Spleen (tissue), 7 donors: ENCODE results near the gene EDDM3A.

Experiments used
- POLR2AphosphoS5 ChIP-seq, 3 donors: sonication (generic); formaldehyde crosslinking; IDR thresholded peaks; one replicate each; pipeline ENCODE4 v1.5.1; 2017; ENCODE audit warnings: antibody characterized with exemption in 3 of 3
- TF ChIP-seq, protein P1 (sequence below), 11 experiments: fragments of 200-600 bp in 7 of 11; fragments of 450-650 bp in 4 of 11; sonication (generic) in 4 of 11; IDR thresholded peaks in 8 of 11; conservative IDR thresholded peaks in 3 of 11; 1 replicate in 7 of 11; 2 replicates in 4 of 11; pipeline versions ENCODE4 v1.4.0 to v1.8.0; 2016 to 2021; ENCODE audit warnings: antibody characterized with exemption in 11 of 11, inconsistent platforms in 4 of 11, mild to moderate bottlenecking in 1 of 11
- donor health status: DM: no; HTN: no; CAD: no; lungs with moderate emphysema.
- donor health status: DM: no; HTN: no; CAD: no.
- donor health status: DM: no; HTN: no; CAD: no.

DNA sequence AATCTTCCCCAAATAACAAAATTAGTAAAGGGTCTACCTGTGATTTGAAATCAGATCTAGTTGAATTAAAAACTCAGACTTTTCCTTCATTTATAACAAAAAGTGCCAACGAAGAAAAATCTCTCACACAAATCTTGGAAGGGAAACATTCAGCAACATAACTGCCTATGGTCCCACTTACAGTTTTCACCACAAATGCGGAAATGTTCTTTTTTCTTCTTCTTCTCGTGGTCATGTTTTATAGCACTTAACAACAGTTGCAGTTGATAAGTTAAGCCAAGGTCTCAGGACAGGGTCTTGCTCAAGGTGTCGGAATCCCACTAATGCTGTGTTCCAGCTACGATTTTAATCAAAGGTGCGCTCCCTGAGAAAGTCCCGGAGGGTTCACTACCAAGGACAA, 45.5 kb downstream of the EDDM3A start:
- TF ChIP-seq, protein P1, sequence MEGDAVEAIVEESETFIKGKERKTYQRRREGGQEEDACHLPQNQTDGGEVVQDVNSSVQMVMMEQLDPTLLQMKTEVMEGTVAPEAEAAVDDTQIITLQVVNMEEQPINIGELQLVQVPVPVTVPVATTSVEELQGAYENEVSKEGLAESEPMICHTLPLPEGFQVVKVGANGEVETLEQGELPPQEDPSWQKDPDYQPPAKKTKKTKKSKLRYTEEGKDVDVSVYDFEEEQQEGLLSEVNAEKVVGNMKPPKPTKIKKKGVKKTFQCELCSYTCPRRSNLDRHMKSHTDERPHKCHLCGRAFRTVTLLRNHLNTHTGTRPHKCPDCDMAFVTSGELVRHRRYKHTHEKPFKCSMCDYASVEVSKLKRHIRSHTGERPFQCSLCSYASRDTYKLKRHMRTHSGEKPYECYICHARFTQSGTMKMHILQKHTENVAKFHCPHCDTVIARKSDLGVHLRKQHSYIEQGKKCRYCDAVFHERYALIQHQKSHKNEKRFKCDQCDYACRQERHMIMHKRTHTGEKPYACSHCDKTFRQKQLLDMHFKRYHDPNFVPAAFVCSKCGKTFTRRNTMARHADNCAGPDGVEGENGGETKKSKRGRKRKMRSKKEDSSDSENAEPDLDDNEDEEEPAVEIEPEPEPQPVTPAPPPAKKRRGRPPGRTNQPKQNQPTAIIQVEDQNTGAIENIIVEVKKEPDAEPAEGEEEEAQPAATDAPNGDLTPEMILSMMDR (IDR thresholded peaks at IDR 0.05 in 8 of 11, conservative IDR thresholded peaks at IDR 0.05 in 3 of 11): no peak
- no peak for TF ChIP-seq POLR2AphosphoS5 (IDR thresholded peaks at IDR 0.05)
